ENCODE data around the gene ETFBKMT.
"Not testable (repeated sequence)": the region's sequence is repeated elsewhere in the genome, so short reads cannot be mapped to it uniquely, and the experiment has no call there.

Gene ETFBKMT

GRCh38 chr12:31662176-31662849 lies 2.8 kb downstream of the ETFBKMT start:
- Histone ChIP-seq H2AK5ac (ENCODE audit: low read length) (no peak overlapping the region), H3K27ac (ENCODE audit: low read depth, low read length) (no peak overlapping the region), H3K79me2 (ENCODE audit: control insufficient read depth, insufficient read depth, low read length) (no peaks in the 10 kb centered on the region), H3K4me2 (ENCODE audit: low read length) (no peak overlapping the region), H2BK15ac (replicated peaks; ENCODE audit: low read depth) (no peak overlapping the region), H4K8ac (ENCODE audit: low read depth, low read length) (no peak overlapping the region), H3K4ac (ENCODE audit: low read depth, low read length) (no peak overlapping the region), H2BK5ac (ENCODE audit: low read length) (no peak overlapping the region), H3K4me3 (ENCODE audit: low read length) (no peak overlapping the region), H2BK120ac (ENCODE audit: low read depth, low read length) (no peak overlapping the region), H3K56ac (ENCODE audit: low read length) (no peak overlapping the region), H3K9ac (ENCODE audit: low read length) (no peak overlapping the region), H3K79me1 (ENCODE audit: low read length) (no peaks in the 10 kb centered on the region), H3K18ac (ENCODE audit: low read length) (no peak overlapping the region), H3K23ac (ENCODE audit: low read length) (no peak overlapping the region), H3K36me3 (ENCODE audit: control insufficient read depth, insufficient read depth, low read length) (no peaks in the 10 kb centered on the region), H3K27me3 (ENCODE audit: insufficient read depth, low read length, poor library complexity) (no peaks in the 10 kb centered on the region), H3K4me1 (ENCODE audit: control insufficient read depth, low read depth, low read length) (peaks cover 2% of the 10 kb centered on the region), H4K5ac (ENCODE audit: low read length) (no peak overlapping the region)
- WGBS (ENCODE audit: extremely low coverage, insufficient coverage, low lambda C conversion rate) = no CpG with 5 or more reads among the region's 6 CpGs
- DNase-seq = no peak

- no peak overlapping the region for H2BK5ac ChIP-seq (ENCODE audit: low read length)
- H4K8ac ChIP-seq (ENCODE audit: low read depth, low read length) = no peak overlapping the region
- no peak for DNase-seq
- no peak overlapping the region for H3K56ac ChIP-seq (ENCODE audit: low read length)
- WGBS (ENCODE audit: extremely low coverage, insufficient coverage, low lambda C conversion rate) = no CpG with 5 or more reads among the region's 4 CpGs
- no peaks in the 10 kb centered on the region for H3K36me3 ChIP-seq (ENCODE audit: control insufficient read depth, insufficient read depth, low read length)
- no peak overlapping the region for H3K4me3 ChIP-seq (ENCODE audit: low read length)
- no peak overlapping the region for H2AK5ac ChIP-seq (ENCODE audit: low read length)
- H3K4me2 ChIP-seq (ENCODE audit: low read length) = no peak overlapping the region
- H4K5ac ChIP-seq (ENCODE audit: low read length) = no peak overlapping the region
- no peaks in the 10 kb centered on the region for H3K4me1 ChIP-seq (ENCODE audit: control insufficient read depth, low read depth, low read length)
- no peaks in the 10 kb centered on the region for H3K79me1 ChIP-seq (ENCODE audit: low read length)
- H3K27me3 ChIP-seq (ENCODE audit: insufficient read depth, low read length, poor library complexity) = no peaks in the 10 kb centered on the region
- no peak overlapping the region for H3K9ac ChIP-seq (ENCODE audit: low read length)
- H3K23ac ChIP-seq (ENCODE audit: low read length) = no peak overlapping the region
- no peak overlapping the region for H3K4ac ChIP-seq (ENCODE audit: low read depth, low read length)
- H3K27ac ChIP-seq (ENCODE audit: low read depth, low read length) = no peak overlapping the region
- no peaks in the 10 kb centered on the region for H3K79me2 ChIP-seq (ENCODE audit: control insufficient read depth, insufficient read depth, low read length)
- no peak overlapping the region for H3K18ac ChIP-seq (ENCODE audit: low read length)
- no peak overlapping the region for H2BK15ac ChIP-seq (replicated peaks; ENCODE audit: low read depth)
- H2BK120ac ChIP-seq (ENCODE audit: low read depth, low read length) = no peak overlapping the region
Observed at GRCh38 chr12:31663576-31663975, 4.1 kb downstream of the ETFBKMT start.

- H3K18ac ChIP-seq (ENCODE audit: low read length) = no peak overlapping the region
- H3K4me3 ChIP-seq (ENCODE audit: low read length) = no peak overlapping the region
- H3K36me3 ChIP-seq (ENCODE audit: control insufficient read depth, insufficient read depth, low read length) = no peaks in the 10 kb centered on the region
- H3K23ac ChIP-seq (ENCODE audit: low read length) = no peak overlapping the region
- H3K4ac ChIP-seq (ENCODE audit: low read depth, low read length) = no peak overlapping the region
- H3K27ac ChIP-seq (ENCODE audit: low read depth, low read length) = no peak overlapping the region
- WGBS (ENCODE audit: extremely low coverage, insufficient coverage, low lambda C conversion rate) = no CpG with 5 or more reads among the region's 6 CpGs
- H2AK5ac ChIP-seq (ENCODE audit: low read length) = no peak overlapping the region
- H3K9ac ChIP-seq (ENCODE audit: low read length) = no peak overlapping the region
- no peak overlapping the region for H3K56ac ChIP-seq (ENCODE audit: low read length)
- H3K79me2 ChIP-seq (ENCODE audit: control insufficient read depth, insufficient read depth, low read length) = no peaks in the 10 kb centered on the region
- no peak overlapping the region for H2BK5ac ChIP-seq (ENCODE audit: low read length)
- no peak overlapping the region for H2BK15ac ChIP-seq (replicated peaks; ENCODE audit: low read depth)
- no peaks in the 10 kb centered on the region for H3K27me3 ChIP-seq (ENCODE audit: insufficient read depth, low read length, poor library complexity)
- no peak overlapping the region for H3K4me2 ChIP-seq (ENCODE audit: low read length)
- no peak for DNase-seq
- no peak overlapping the region for H4K5ac ChIP-seq (ENCODE audit: low read length)
- H4K8ac ChIP-seq (ENCODE audit: low read depth, low read length) = no peak overlapping the region
- H3K4me1 ChIP-seq (ENCODE audit: control insufficient read depth, low read depth, low read length) = no peaks in the 10 kb centered on the region
- H3K79me1 ChIP-seq (ENCODE audit: low read length) = no peaks in the 10 kb centered on the region
- H2BK120ac ChIP-seq (ENCODE audit: low read depth, low read length) = no peak overlapping the region
Observed at GRCh38 chr12:31664038-31664437, 4.5 kb downstream of the ETFBKMT start.

GRCh38 chr12:31669020-31669419 lies 9.5 kb downstream of the ETFBKMT start:
- no peak overlapping the region for H3K4me3 ChIP-seq (ENCODE audit: low read length)
- H2BK15ac ChIP-seq (replicated peaks; ENCODE audit: low read depth) = no peak overlapping the region
- H3K27me3 ChIP-seq (ENCODE audit: insufficient read depth, low read length, poor library complexity) = no peaks in the 10 kb centered on the region
- no peak for DNase-seq
- H3K79me1 ChIP-seq (ENCODE audit: low read length) = no peaks in the 10 kb centered on the region
- H3K4me2 ChIP-seq (ENCODE audit: low read length) = no peak overlapping the region
- H3K9ac ChIP-seq (ENCODE audit: low read length) = no peak overlapping the region
- H3K27ac ChIP-seq (ENCODE audit: low read depth, low read length) = no peak overlapping the region
- H2BK5ac ChIP-seq (ENCODE audit: low read length) = no peak overlapping the region
- H3K56ac ChIP-seq (ENCODE audit: low read length) = no peak overlapping the region
- no peak overlapping the region for H3K18ac ChIP-seq (ENCODE audit: low read length)
- no peak overlapping the region for H4K8ac ChIP-seq (ENCODE audit: low read depth, low read length)
- no peak overlapping the region for H4K5ac ChIP-seq (ENCODE audit: low read length)
- no peak overlapping the region for H2BK120ac ChIP-seq (ENCODE audit: low read depth, low read length)
- H3K36me3 ChIP-seq (ENCODE audit: control insufficient read depth, insufficient read depth, low read length) = no peaks in the 10 kb centered on the region
- no peak overlapping the region for H2AK5ac ChIP-seq (ENCODE audit: low read length)
- no peak overlapping the region for H3K4ac ChIP-seq (ENCODE audit: low read depth, low read length)
- no peaks in the 10 kb centered on the region for H3K4me1 ChIP-seq (ENCODE audit: control insufficient read depth, low read depth, low read length)
- H3K79me2 ChIP-seq (ENCODE audit: control insufficient read depth, insufficient read depth, low read length) = no peaks in the 10 kb centered on the region
- H3K23ac ChIP-seq (ENCODE audit: low read length) = no peak overlapping the region

- H3K79me2 ChIP-seq (ENCODE audit: control insufficient read depth, insufficient read depth, low read length); H3K9ac ChIP-seq (ENCODE audit: low read length); H4K5ac ChIP-seq (ENCODE audit: low read length); H3K18ac ChIP-seq (ENCODE audit: low read length); H3K27me3 ChIP-seq (ENCODE audit: insufficient read depth, low read length, poor library complexity); H3K79me1 ChIP-seq (ENCODE audit: low read length); H2BK15ac ChIP-seq (replicated peaks; ENCODE audit: low read depth); DNase-seq; H3K4ac ChIP-seq (ENCODE audit: low read depth, low read length); H2BK5ac ChIP-seq (ENCODE audit: low read length); H3K56ac ChIP-seq (ENCODE audit: low read length); H3K4me2 ChIP-seq (ENCODE audit: low read length); H3K23ac ChIP-seq (ENCODE audit: low read length); H2BK120ac ChIP-seq (ENCODE audit: low read depth, low read length); H3K27ac ChIP-seq (ENCODE audit: low read depth, low read length); H3K4me3 ChIP-seq (ENCODE audit: low read length); H3K4me1 ChIP-seq (ENCODE audit: control insufficient read depth, low read depth, low read length); H4K8ac ChIP-seq (ENCODE audit: low read depth, low read length); H3K36me3 ChIP-seq (ENCODE audit: control insufficient read depth, insufficient read depth, low read length); H2AK5ac ChIP-seq (ENCODE audit: low read length): not testable (repeated sequence)
- WGBS (ENCODE audit: extremely low coverage, insufficient coverage, low lambda C conversion rate) = no CpG with 5 or more reads among the region's 2 CpGs
Observed at GRCh38 chr12:31669582-31669981, 10.1 kb downstream of the ETFBKMT start.

GRCh38 chr12:31672521-31672920 lies 13.0 kb downstream of the ETFBKMT start:
- Histone ChIP-seq H3K9ac (ENCODE audit: low read length) (no peak overlapping the region), H3K79me1 (ENCODE audit: low read length) (no peaks in the 10 kb centered on the region), H3K23ac (ENCODE audit: low read length) (no peak overlapping the region), H2BK5ac (ENCODE audit: low read length) (no peak overlapping the region), H3K4me3 (ENCODE audit: low read length) (no peak overlapping the region), H3K4me1 (ENCODE audit: control insufficient read depth, low read depth, low read length) (no peaks in the 10 kb centered on the region), H3K27ac (ENCODE audit: low read depth, low read length) (no peak overlapping the region), H3K79me2 (ENCODE audit: control insufficient read depth, insufficient read depth, low read length) (no peaks in the 10 kb centered on the region), H3K4ac (ENCODE audit: low read depth, low read length) (no peak overlapping the region), H3K36me3 (ENCODE audit: control insufficient read depth, insufficient read depth, low read length) (no peaks in the 10 kb centered on the region), H2BK15ac (replicated peaks; ENCODE audit: low read depth) (no peak overlapping the region), H3K4me2 (ENCODE audit: low read length) (no peak overlapping the region), H4K5ac (ENCODE audit: low read length) (no peak overlapping the region), H4K8ac (ENCODE audit: low read depth, low read length) (no peak overlapping the region), H3K56ac (ENCODE audit: low read length) (no peak overlapping the region), H3K27me3 (ENCODE audit: insufficient read depth, low read length, poor library complexity) (no peaks in the 10 kb centered on the region), H3K18ac (ENCODE audit: low read length) (no peak overlapping the region), H2AK5ac (ENCODE audit: low read length) (no peak overlapping the region), H2BK120ac (ENCODE audit: low read depth, low read length) (no peak overlapping the region)
- WGBS (ENCODE audit: extremely low coverage, insufficient coverage, low lambda C conversion rate) = no CpG with 5 or more reads among the region's 4 CpGs
- no peak for DNase-seq

Data from mesendoderm (in vitro differentiated cells).